Stomach (tissue), 4 donors: ENCODE data around the gene OSBP2.

Experiments used
- POLR2AphosphoS5 ChIP-seq, 3 donors: sonication (generic); formaldehyde crosslinking; IDR thresholded peaks; one replicate each; pipeline ENCODE4 v1.6.1; 2016; ENCODE audit warnings: antibody characterized with exemption in 3 of 3
- TF ChIP-seq, protein P1 (sequence below), 7 experiments: fragments of 450-650 bp in 4 of 7; fragments of 200-600 bp in 3 of 7; sonication (generic) in 3 of 7; IDR thresholded peaks; one replicate each; pipeline ENCODE4 v1.5.1; 2016 to 2019; ENCODE audit warnings: antibody characterized with exemption in 7 of 7, control low read depth in 2 of 7, mild to moderate bottlenecking in 1 of 7

DNA sequence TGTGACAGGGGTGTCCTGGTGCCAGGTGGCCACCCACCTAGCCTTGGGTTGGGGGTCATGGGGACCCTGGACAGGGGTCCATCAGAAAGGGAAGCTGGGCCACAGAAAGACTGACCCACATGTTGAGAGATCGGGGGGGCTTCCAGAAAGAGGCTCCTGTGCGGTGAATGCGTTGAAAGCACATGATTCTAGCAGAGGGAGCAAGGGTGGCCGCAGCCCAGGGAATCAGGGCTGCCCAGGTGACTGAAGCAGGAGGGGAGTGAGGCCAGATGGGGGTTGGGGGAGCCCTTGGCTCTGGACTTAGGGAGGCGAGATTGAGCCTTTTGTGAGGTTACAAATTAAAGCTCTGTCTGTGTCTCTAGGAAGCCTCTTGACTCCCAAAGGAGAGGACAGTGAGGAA is 193.2 kb downstream of the OSBP2 start:
- TF ChIP-seq POLR2AphosphoS5 (IDR thresholded peaks at IDR 0.05) = no peak
- TF ChIP-seq, protein P1, sequence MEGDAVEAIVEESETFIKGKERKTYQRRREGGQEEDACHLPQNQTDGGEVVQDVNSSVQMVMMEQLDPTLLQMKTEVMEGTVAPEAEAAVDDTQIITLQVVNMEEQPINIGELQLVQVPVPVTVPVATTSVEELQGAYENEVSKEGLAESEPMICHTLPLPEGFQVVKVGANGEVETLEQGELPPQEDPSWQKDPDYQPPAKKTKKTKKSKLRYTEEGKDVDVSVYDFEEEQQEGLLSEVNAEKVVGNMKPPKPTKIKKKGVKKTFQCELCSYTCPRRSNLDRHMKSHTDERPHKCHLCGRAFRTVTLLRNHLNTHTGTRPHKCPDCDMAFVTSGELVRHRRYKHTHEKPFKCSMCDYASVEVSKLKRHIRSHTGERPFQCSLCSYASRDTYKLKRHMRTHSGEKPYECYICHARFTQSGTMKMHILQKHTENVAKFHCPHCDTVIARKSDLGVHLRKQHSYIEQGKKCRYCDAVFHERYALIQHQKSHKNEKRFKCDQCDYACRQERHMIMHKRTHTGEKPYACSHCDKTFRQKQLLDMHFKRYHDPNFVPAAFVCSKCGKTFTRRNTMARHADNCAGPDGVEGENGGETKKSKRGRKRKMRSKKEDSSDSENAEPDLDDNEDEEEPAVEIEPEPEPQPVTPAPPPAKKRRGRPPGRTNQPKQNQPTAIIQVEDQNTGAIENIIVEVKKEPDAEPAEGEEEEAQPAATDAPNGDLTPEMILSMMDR (IDR thresholded peaks at IDR 0.05) = no peak
